Liver (tissue), 9 donors: Measurements from ENCODE around the gene RASSF7. TPM values are rescaled to one million over a fixed set of nuclear protein-coding genes. Genes with fewer than 3 reads are reported as not detected.
A peak's percentile ranks its signal among the peaks of the same experiment; 100 is the strongest.

ENCODE experiments used
- DNase-seq: peaks from one replicate; pipeline ENCODE4 v3.0.0-alpha.2; 2017; ENCODE audit warnings: low spot score
- H3K27ac ChIP-seq, 2 donors: one replicate each; pipeline ENCODE4 v1.7.0; 2013; ENCODE audit warnings: inconsistent platforms in 2 of 2, low read length in 2 of 2, control low read depth in 1 of 2, low read depth in 1 of 2, mild to moderate bottlenecking in 1 of 2
- H3K27me3 ChIP-seq, 4 donors: one replicate each; pipeline versions ENCODE4 v1.6.1 to v1.7.0; 2013; ENCODE audit warnings: low read length in 3 of 4, inconsistent platforms in 1 of 4, mild to moderate bottlenecking in 1 of 4, moderate library complexity in 1 of 4; ENCODE audit not compliant: control insufficient read depth in 4 of 4, insufficient read depth in 4 of 4
- H3K36me3 ChIP-seq, 4 donors: one replicate each; pipeline versions ENCODE4 v1.6.1 to v1.7.0; 2013; ENCODE audit warnings: low read length in 3 of 4, mild to moderate bottlenecking in 3 of 4, low read depth in 1 of 4, moderate library complexity in 1 of 4; ENCODE audit not compliant: control insufficient read depth in 4 of 4, insufficient read depth in 3 of 4
- H3K4me1 ChIP-seq, 4 donors: one replicate each; pipeline versions ENCODE4 v1.6.1 to v1.7.0; 2013; ENCODE audit warnings: low read length in 3 of 4, mild to moderate bottlenecking in 3 of 4, moderate library complexity in 1 of 4; ENCODE audit not compliant: control insufficient read depth in 4 of 4, insufficient read depth in 4 of 4
- H3K4me3 ChIP-seq, 3 donors: one replicate each; pipeline versions ENCODE4 v1.6.1 to v1.7.0; 2013; ENCODE audit warnings: low read length in 3 of 3, control low read depth in 1 of 3, low read depth in 1 of 3, mild to moderate bottlenecking in 1 of 3
- H3K9ac ChIP-seq, 2 donors: one replicate each; pipeline ENCODE4 v1.7.0; 2013; ENCODE audit warnings: low read length in 2 of 2, mild to moderate bottlenecking in 2 of 2, moderate library complexity in 2 of 2, control low read depth in 1 of 2, low read depth in 1 of 2
- H3K9me3 ChIP-seq, 4 donors: one replicate each; pipeline versions ENCODE4 v1.6.1 to v1.7.0; 2013; ENCODE audit warnings: low read length in 3 of 4; ENCODE audit not compliant: control insufficient read depth in 4 of 4
- ATF3 ChIP-seq: IDR thresholded peaks from 2 replicates; pipeline ENCODE4 v1.6.1; 2016; ENCODE audit warnings: antibody characterized with exemption
- EGR1 ChIP-seq, 2 donors: IDR thresholded peaks; 2 replicates each; pipeline ENCODE4 v1.6.1; 2016 to 2018; ENCODE audit warnings: antibody characterized with exemption in 2 of 2, low read depth in 2 of 2
- FOXA2 ChIP-seq: IDR thresholded peaks from 2 replicates; pipeline ENCODE4 v1.6.1; 2016; ENCODE audit warnings: antibody characterized with exemption
- GABPA ChIP-seq, 2 donors: IDR thresholded peaks in 1 of 2; conservative IDR thresholded peaks in 1 of 2; 2 replicates each; pipeline ENCODE4 v1.6.1; 2016; ENCODE audit warnings: antibody characterized with exemption in 2 of 2, mild to moderate bottlenecking in 1 of 2, moderate library complexity in 1 of 2
- HNF4A ChIP-seq, 2 donors: conservative IDR thresholded peaks; 2 replicates each; pipeline ENCODE4 v1.6.1; 2016; ENCODE audit warnings: antibody characterized with exemption in 2 of 2, mild to moderate bottlenecking in 2 of 2
- MAX ChIP-seq: IDR thresholded peaks from 2 replicates; pipeline ENCODE4 v1.6.1; 2016; ENCODE audit warnings: antibody characterized with exemption
- NR2F2 ChIP-seq: IDR thresholded peaks from 2 replicates; pipeline ENCODE4 v1.6.1; 2016; ENCODE audit warnings: antibody characterized with exemption
- RAD21 ChIP-seq, 2 donors: IDR thresholded peaks; 2 replicates each; pipeline ENCODE4 v1.6.1; 2016; ENCODE audit warnings: antibody characterized with exemption in 2 of 2, mild to moderate bottlenecking in 2 of 2
- REST ChIP-seq: IDR thresholded peaks from 2 replicates; pipeline ENCODE4 v1.6.1; 2016; ENCODE audit warnings: antibody characterized with exemption, mild to moderate bottlenecking
- RXRA ChIP-seq, 2 donors: IDR thresholded peaks; 2 replicates each; pipeline ENCODE4 v1.6.1; 2017 to 2018; ENCODE audit warnings: antibody characterized with exemption in 2 of 2, mild to moderate bottlenecking in 1 of 2
- SP1 ChIP-seq: IDR thresholded peaks from 2 replicates; pipeline ENCODE4 v1.6.1; 2018; ENCODE audit warnings: antibody characterized with exemption, mild to moderate bottlenecking
- TAF1 ChIP-seq: conservative IDR thresholded peaks from 2 replicates; pipeline ENCODE4 v1.6.1; 2016; ENCODE audit warnings: antibody characterized with exemption, mild to moderate bottlenecking
- YY1 ChIP-seq: IDR thresholded peaks from 2 replicates; pipeline ENCODE4 v1.6.1; 2016; ENCODE audit warnings: antibody characterized with exemption, mild to moderate bottlenecking
- WGBS: extraction: QIAGEN DNeasy Blood & Tissue Kit; methylation state at CpG from one replicate; pipeline ENCODE4 v1.1.7; 2013; 5-methylcytosine and 5-hydroxymethylcytosine counted together
- polyA plus RNA-seq, 2 donors: library from polyadenylated mRNA; stranded (reverse) in 1 of 2; unstranded in 1 of 2; fragments of 200-250 nt in 1 of 2; fragments of >200 nt in 1 of 2; fragmentation: Nextera tagmentation in 1 of 2; extraction: Ambion mirVana in 1 of 2; gene quantifications; one replicate each; pipeline versions ENCODE4 v1.2.1 to v1.2.3, GENCODE V29; 2013 to 2015
- total RNA-seq, 2 donors: library from RNA; depleted of rRNA; stranded (reverse); fragments of >200 nt; gene quantifications; one replicate each; pipeline ENCODE4 v1.2.3, GENCODE V29; 2014
- donor health status: healthy.
- donor health status: healthy.
- donor health status: healthy.
- donor health status: healthy.
- donor health status: healthy.

The RASSF7 gene
- total and polyA plus RNA-seq, 4 donors = 11.5 to 50.4 (median 36.9) TPM

- TF ChIP-seq YY1 = no peak
- TF ChIP-seq RAD21 (IDR thresholded peaks at IDR 0.05) = no peak
- TF ChIP-seq REST = peak; percentile 42
- H3K4me1 ChIP-seq = peaks cover 20 to 59% (median 49%) of the 10 kb centered on the region in 4 donors
- no peaks in the 10 kb centered on the region for H3K9me3 ChIP-seq
- H3K27ac ChIP-seq = peak overlapping the region; percentile 32 to 65
- H3K27me3 ChIP-seq = no peaks in the 10 kb centered on the region
- H3K36me3 ChIP-seq = no peaks in the 10 kb centered on the region
- WGBS = 1% methylated on average over 81 of the region's 81 CpGs
- peak overlapping the region; percentile 14 to 72 (median 48) for H3K4me3 ChIP-seq
- no peak for DNase-seq
- no peak overlapping the region for H3K9ac ChIP-seq
Measured at GRCh38 chr11:575313-575995, 14.7 kb downstream of the RASSF7 start.

- Histone ChIP-seq H3K4me1 (peaks cover 22 to 63% (median 52%) of the 10 kb centered on the region in 4 donors), H3K9me3 (no peaks in the 10 kb centered on the region), H3K27ac (peak within 1 kb of the TSS; percentile 95 to 99)
Measured at GRCh38 chr11:575996-576768, 15.4 kb downstream of the RASSF7 start, which contains the start of gene PHRF1. Gene PHRF1 (plus strand): TSS chr11:576470. CDS start chr11:581513, 5,043 bp downstream.

More at GRCh38 chr11:575996-576768, 15.4 kb downstream of the RASSF7 start, which contains the start of gene PHRF1:
- WGBS = under 1% methylated on average over 99 of the region's 99 CpGs
- peak; percentile 96 for DNase-seq
- Histone ChIP-seq H3K4me3 (peak within 1 kb of the TSS; percentile 86 to 98 (median 87)), H3K9ac (peak within 1 kb of the TSS; percentile 95 to 99), H3K27me3 (no peaks in the 10 kb centered on the region), H3K36me3 (no peaks in the 10 kb centered on the region)
- TF ChIP-seq RAD21 (IDR thresholded peaks at IDR 0.05) (peak in 1 of 2 donors; percentile 22), GABPA (IDR thresholded peaks at IDR 0.05 in 1 of 2, conservative IDR thresholded peaks at IDR 0.05 in 1 of 2) (peak; percentile 81 to 91), NR2F2 (no peak), FOXA2 (no peak), MAX (peak; percentile 61), TAF1 (peak; percentile 79), SP1 (peak; percentile 73), ATF3 (no peak), YY1 (peak; percentile 65), RXRA (IDR thresholded peaks at IDR 0.05) (no peak), EGR1 (IDR thresholded peaks at IDR 0.05; ENCODE audit: low read depth in 2 of 2) (peak; percentile 35 to 67), HNF4A (conservative IDR thresholded peaks at IDR 0.05) (peak; percentile 16 to 33)
